Measurements from ENCODE around the gene DCST2. TPM values are rescaled to one million over a fixed set of nuclear protein-coding genes. Genes with fewer than 3 reads are reported as not detected.
"Not testable (repeated sequence)": the region's sequence is repeated elsewhere in the genome, so short reads cannot be mapped to it uniquely, and the experiment has no call there.

Gene DCST2
- total RNA-seq, 1 donor from 2014 or later: 0.26 TPM

- H3K9me3 Mint-ChIP-seq: no peaks in the 10 kb centered on the region
- DNase-seq (ENCODE audit: low spot score): no peak
- peaks cover 40% of the 10 kb centered on the region for H3K4me1 Mint-ChIP-seq (ENCODE audit: low read depth)
- peak overlapping the region; percentile 92 for H3K27ac Mint-ChIP-seq
- H3K4me3 Mint-ChIP-seq: peak overlapping the region; percentile 81
- peaks cover 2% of the 10 kb centered on the region for H3K27me3 Mint-ChIP-seq (ENCODE audit: insufficient read depth)
- intact Hi-C loops (cut with micrococcal nuclease): loop anchor here (1.0 to 5.0 kb wide), 6 partner anchors 9 to 517 kb away; partner anchors contain the start of gene FLAD1
- H3K36me3 Mint-ChIP-seq (ENCODE audit: low read depth): peaks cover 5% of the 10 kb centered on the region
Observed at GRCh38 chr1:154998818-154999570, 34.6 kb downstream of the DCST2 start.

GRCh38 chr1:154998201-154998780, 35.3 kb downstream of the DCST2 start:
- Mint-ChIP-seq H3K27me3 (ENCODE audit: insufficient read depth) (peaks cover 2% of the 10 kb centered on the region), H3K27ac (peak overlapping the region; percentile 92), H3K4me1 (ENCODE audit: low read depth) (peaks cover 42% of the 10 kb centered on the region), H3K36me3 (ENCODE audit: low read depth) (peaks cover 1% of the 10 kb centered on the region), H3K4me3 (peak overlapping the region; percentile 81), H3K9me3 (no peaks in the 10 kb centered on the region)
- DNase-seq (ENCODE audit: low spot score): no peak
- intact Hi-C loops (cut with micrococcal nuclease): loop anchor here (5.0 kb wide), 1 partner anchor 516 kb away; no protein-coding TSS in a partner anchor

- Mint-ChIP-seq H3K36me3 (ENCODE audit: low read depth) (peaks cover 6% of the 10 kb centered on the region), H3K9me3 (no peaks in the 10 kb centered on the region), H3K27me3 (ENCODE audit: insufficient read depth) (peaks cover 2% of the 10 kb centered on the region), H3K27ac (peak overlapping the region; percentile 50), H3K4me1 (ENCODE audit: low read depth) (peaks cover 42% of the 10 kb centered on the region), H3K4me3 (peak overlapping the region; percentile 57)
- no peak for DNase-seq (ENCODE audit: low spot score)
- intact Hi-C loops (cut with micrococcal nuclease): loop anchor here (5.0 kb wide), 1 partner anchor 515 kb away; no protein-coding TSS in a partner anchor
Observed at GRCh38 chr1:154996966-154997701, 36.4 kb downstream of the DCST2 start.

GRCh38 chr1:154995301-154995983, 38.1 kb downstream of the DCST2 start:
- peaks cover 42% of the 10 kb centered on the region for H3K4me1 Mint-ChIP-seq (ENCODE audit: low read depth)
- intact Hi-C loops (cut with micrococcal nuclease): loop anchor here (5.0 kb wide), 1 partner anchor 513 kb away; no protein-coding TSS in a partner anchor
- not testable (repeated sequence) for H3K36me3 Mint-ChIP-seq (ENCODE audit: low read depth); H3K4me3 Mint-ChIP-seq; H3K9me3 Mint-ChIP-seq; H3K27ac Mint-ChIP-seq; DNase-seq (ENCODE audit: low spot score); H3K27me3 Mint-ChIP-seq (ENCODE audit: insufficient read depth)

- Mint-ChIP-seq H3K27ac (peak overlapping the region; percentile 38), H3K4me3 (no peak overlapping the region), H3K9me3 (no peaks in the 10 kb centered on the region), H3K36me3 (ENCODE audit: low read depth) (peaks cover 9% of the 10 kb centered on the region), H3K4me1 (ENCODE audit: low read depth) (peaks cover 39% of the 10 kb centered on the region), H3K27me3 (ENCODE audit: insufficient read depth) (no peaks in the 10 kb centered on the region)
- intact Hi-C loops (cut with micrococcal nuclease): no loop called here
- no peak for DNase-seq (ENCODE audit: low spot score)
Observed at GRCh38 chr1:154994591-154994990, 39.0 kb downstream of the DCST2 start.

GRCh38 chr1:154994269-154994587, 39.4 kb downstream of the DCST2 start:
- Mint-ChIP-seq H3K27me3 (ENCODE audit: insufficient read depth) (no peaks in the 10 kb centered on the region), H3K27ac (no peak overlapping the region), H3K4me3 (no peak overlapping the region), H3K4me1 (ENCODE audit: low read depth) (peaks cover 42% of the 10 kb centered on the region), H3K36me3 (ENCODE audit: low read depth) (peaks cover 11% of the 10 kb centered on the region), H3K9me3 (no peaks in the 10 kb centered on the region)
- DNase-seq (ENCODE audit: low spot score): no peak
- intact Hi-C loops (cut with micrococcal nuclease): no loop called here

- intact Hi-C loops (cut with micrococcal nuclease): no loop called here
Observed at GRCh38 chr1:154993572-154994268, 39.9 kb downstream of the DCST2 start, which contains the start of gene LENEP. LENEP (plus strand) TSS chr1:154993586; CDS start chr1:154993608, 22 bp downstream.

GRCh38 chr1:154992721-154993571, 40.6 kb downstream of the DCST2 start:
- Mint-ChIP-seq H3K9me3 (no peaks in the 10 kb centered on the region), H3K27me3 (ENCODE audit: insufficient read depth) (no peaks in the 10 kb centered on the region), H3K27ac (peak overlapping the region; percentile 23), H3K36me3 (ENCODE audit: low read depth) (peaks cover 18% of the 10 kb centered on the region), H3K4me1 (ENCODE audit: low read depth) (peaks cover 37% of the 10 kb centered on the region), H3K4me3 (no peak overlapping the region)
- no peak for DNase-seq (ENCODE audit: low spot score)
- intact Hi-C loops (cut with micrococcal nuclease): no loop called here

More at GRCh38 chr1:154993572-154994268, 39.9 kb downstream of the DCST2 start, which contains the start of gene LENEP:
- no peak for DNase-seq (ENCODE audit: low spot score)
- Mint-ChIP-seq H3K36me3 (ENCODE audit: low read depth) (peaks cover 16% of the 10 kb centered on the region), H3K4me1 (ENCODE audit: low read depth) (peaks cover 41% of the 10 kb centered on the region), H3K27me3 (ENCODE audit: insufficient read depth) (no peaks in the 10 kb centered on the region), H3K9me3 (no peaks in the 10 kb centered on the region), H3K4me3 (no peak within 1 kb of the TSS), H3K27ac (peak within 1 kb of the TSS; percentile 61)

GRCh38 chr1:154990276-154990675, 43.3 kb downstream of the DCST2 start:
- intact Hi-C loops (cut with micrococcal nuclease): no loop called here
- Mint-ChIP-seq H3K4me3 (no peak overlapping the region), H3K27me3 (ENCODE audit: insufficient read depth) (no peaks in the 10 kb centered on the region), H3K27ac (no peak overlapping the region), H3K36me3 (ENCODE audit: low read depth) (peaks cover 17% of the 10 kb centered on the region), H3K9me3 (no peaks in the 10 kb centered on the region), H3K4me1 (ENCODE audit: low read depth) (peaks cover 27% of the 10 kb centered on the region)
- DNase-seq (ENCODE audit: low spot score): no peak

- H3K36me3 Mint-ChIP-seq (ENCODE audit: low read depth): peaks cover 17% of the 10 kb centered on the region
- intact Hi-C loops (cut with micrococcal nuclease): no loop called here
- DNase-seq (ENCODE audit: low spot score): no peak
- no peak overlapping the region for H3K4me3 Mint-ChIP-seq
- H3K4me1 Mint-ChIP-seq (ENCODE audit: low read depth): peaks cover 19% of the 10 kb centered on the region
- H3K27ac Mint-ChIP-seq: peak overlapping the region; percentile 54
- H3K9me3 Mint-ChIP-seq: no peaks in the 10 kb centered on the region
- H3K27me3 Mint-ChIP-seq (ENCODE audit: insufficient read depth): no peaks in the 10 kb centered on the region
Observed at GRCh38 chr1:154989195-154989860, 44.3 kb downstream of the DCST2 start.

Measured in activated T-helper 1 cell treated with anti-CD3 and anti-CD28 coated beads, Interleukin-12 subunit alpha, Interleukin-12 subunit beta, Interleukin-2, Interleukin-4 antibody, amounts not matched to agents 30 ng/mL and 10 ng/mL and 1 ng/mL, durations not matched to agents 14 hours and 24 hours and 36 hours (primary cell).